Fibroblast of villous mesenchyme (primary cell): ENCODE results near the gene SEC16A. TPM values are rescaled to one million over a fixed set of nuclear protein-coding genes. Genes with fewer than 3 reads are reported as not detected.

Experiments
- DNase-seq: peaks from one replicate; pipeline ENCODE4 v3.0.0-alpha.2; 2010; ENCODE audit warnings: low read depth
- H3K4me3 ChIP-seq: 2 replicates; pipeline ENCODE4 v1.5.1; 2011; ENCODE audit warnings: low read depth, mild to moderate bottlenecking, low read length
- CTCF ChIP-seq: IDR thresholded peaks from 2 replicates; pipeline ENCODE4 v1.5.1; 2012; ENCODE audit warnings: low read depth, mild to moderate bottlenecking, low read length; ENCODE audit not compliant: insufficient read depth
- total RNA-seq: library from RNA; depleted of rRNA; stranded (reverse); fragments of >200 nt; gene quantifications from 2 replicates; pipeline ENCODE4 v1.2.3, GENCODE V29; 2012

SEC16A gene
- total RNA-seq, 1 donor: 43.2 TPM

- no peak overlapping the region for H3K4me3 ChIP-seq
- TF ChIP-seq CTCF: no peak
- DNase-seq: no peak
Measured at GRCh38 chr9:136454026-136454796, 28.6 kb downstream of the SEC16A start.

- no peak for DNase-seq
- H3K4me3 ChIP-seq: no peak overlapping the region
- TF ChIP-seq CTCF: no peak
Measured at GRCh38 chr9:136453326-136453725, 29.5 kb downstream of the SEC16A start.

- DNase-seq: no peak
- no peak for TF ChIP-seq CTCF
- H3K4me3 ChIP-seq: no peak overlapping the region
Measured at GRCh38 chr9:136451221-136451877, 31.5 kb downstream of the SEC16A start.

- H3K4me3 ChIP-seq: no peak overlapping the region
- TF ChIP-seq CTCF: no peak
- DNase-seq: no peak
Measured at GRCh38 chr9:136448655-136449054, 34.2 kb downstream of the SEC16A start.

- no peak for TF ChIP-seq CTCF
- no peak overlapping the region for H3K4me3 ChIP-seq
- DNase-seq: no peak
Measured at GRCh38 chr9:136447173-136447778, 35.6 kb downstream of the SEC16A start.

GRCh38 chr9:136445799-136446198 lies 37.0 kb downstream of the SEC16A start:
- no peak overlapping the region for H3K4me3 ChIP-seq
- TF ChIP-seq CTCF: no peak
- DNase-seq: no peak
